A549 (cell line): ENCODE results near the gene TFE3.

Experiments used
- CBX8 ChIP-seq: fragments of 200-600 bp; sonication (generic); IDR thresholded peaks from 2 replicates; pipeline ENCODE4 v1.6.1; 2016
- EP300 ChIP-seq, 2 experiments: fragments of >200 bp; sonication (Bioruptor Twin); formaldehyde crosslinking; IDR thresholded peaks; 2 replicates in 1 of 2; 3 replicates in 1 of 2; pipeline ENCODE4 v1.6.1; 2016 to 2017
- HEYL ChIP-seq: fragments of 250-450 bp; sonication (Bioruptor Pico); IDR thresholded peaks from 2 replicates; pipeline ENCODE4 v1.8.0; 2021; ENCODE audit warnings: mild to moderate bottlenecking, moderate library complexity
- MAZ ChIP-seq: fragments of 150-350 bp; IDR thresholded peaks from 2 replicates; pipeline ENCODE4 v1.6.1; 2014; ENCODE audit warnings: antibody characterized with exemption, low read depth, low read length, borderline replicate concordance
- POLR2A ChIP-seq: IDR thresholded peaks from 2 replicates; pipeline ENCODE4 v1.6.1; 2012; ENCODE audit warnings: mild to moderate bottlenecking, low read length
- POLR2AphosphoS2 ChIP-seq: conservative IDR thresholded peaks from 2 replicates; pipeline ENCODE4 v1.6.1; 2012; ENCODE audit warnings: low read length, improper control_type of control experiment, inconsistent platforms
- RAD21 ChIP-seq, 2 experiments: fragments of >200 bp in 1 of 2; sonication (Bioruptor Twin) in 1 of 2; formaldehyde crosslinking in 1 of 2; IDR thresholded peaks in 1 of 2; conservative IDR thresholded peaks in 1 of 2; 2 replicates in 1 of 2; 3 replicates in 1 of 2; pipeline ENCODE4 v1.6.1; 2012 to 2018; ENCODE audit warnings: inconsistent platforms in 1 of 2
- RFX5 ChIP-seq: fragments of 450-650 bp; IDR thresholded peaks from 2 replicates; pipeline ENCODE4 v1.7.1; 2014; ENCODE audit warnings: antibody characterized with exemption, mild to moderate bottlenecking, moderate library complexity
- TF ChIP-seq, protein P1 (sequence below): fragments of >200 bp; sonication (Bioruptor Twin); formaldehyde crosslinking; IDR thresholded peaks from 3 replicates; pipeline ENCODE4 v1.5.1; 2016
- TF ChIP-seq, protein P2 (sequence below): fragments of 200-600 bp; sonication (generic); IDR thresholded peaks from 2 replicates; pipeline ENCODE4 v1.6.1; 2016; ENCODE audit warnings: antibody characterized with exemption, mild to moderate bottlenecking, moderate library complexity
- TF ChIP-seq, protein P3 (sequence below): IDR thresholded peaks from 2 replicates; pipeline ENCODE4 v1.6.1; 2012

DNA sequence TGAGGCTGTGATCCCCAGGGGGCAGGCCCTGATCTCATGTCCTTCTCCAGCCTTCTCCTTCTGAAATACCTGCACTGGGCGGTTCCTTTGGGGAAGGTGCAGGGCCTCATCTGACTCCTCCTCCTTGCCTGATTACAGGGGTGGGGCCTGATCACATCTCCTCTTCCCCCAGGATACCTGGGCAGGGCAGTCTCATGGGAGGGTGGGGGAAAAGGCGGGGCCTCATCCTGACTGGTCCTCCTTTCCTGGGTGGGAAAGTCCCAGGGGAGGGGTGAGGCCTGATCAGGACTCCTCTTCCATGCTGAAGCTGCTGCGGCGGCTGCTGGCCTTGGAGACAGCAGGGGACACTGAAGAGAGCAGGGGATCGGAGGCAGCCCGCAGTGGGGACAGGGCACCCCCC lies 13.3 kb downstream of the TFE3 start:
- TF ChIP-seq, protein P1, sequence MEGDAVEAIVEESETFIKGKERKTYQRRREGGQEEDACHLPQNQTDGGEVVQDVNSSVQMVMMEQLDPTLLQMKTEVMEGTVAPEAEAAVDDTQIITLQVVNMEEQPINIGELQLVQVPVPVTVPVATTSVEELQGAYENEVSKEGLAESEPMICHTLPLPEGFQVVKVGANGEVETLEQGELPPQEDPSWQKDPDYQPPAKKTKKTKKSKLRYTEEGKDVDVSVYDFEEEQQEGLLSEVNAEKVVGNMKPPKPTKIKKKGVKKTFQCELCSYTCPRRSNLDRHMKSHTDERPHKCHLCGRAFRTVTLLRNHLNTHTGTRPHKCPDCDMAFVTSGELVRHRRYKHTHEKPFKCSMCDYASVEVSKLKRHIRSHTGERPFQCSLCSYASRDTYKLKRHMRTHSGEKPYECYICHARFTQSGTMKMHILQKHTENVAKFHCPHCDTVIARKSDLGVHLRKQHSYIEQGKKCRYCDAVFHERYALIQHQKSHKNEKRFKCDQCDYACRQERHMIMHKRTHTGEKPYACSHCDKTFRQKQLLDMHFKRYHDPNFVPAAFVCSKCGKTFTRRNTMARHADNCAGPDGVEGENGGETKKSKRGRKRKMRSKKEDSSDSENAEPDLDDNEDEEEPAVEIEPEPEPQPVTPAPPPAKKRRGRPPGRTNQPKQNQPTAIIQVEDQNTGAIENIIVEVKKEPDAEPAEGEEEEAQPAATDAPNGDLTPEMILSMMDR: no peak
- no peak for TF ChIP-seq POLR2A
- no peak for TF ChIP-seq RAD21 (conservative IDR thresholded peaks at IDR 0.05 in 1 of 2, IDR thresholded peaks at IDR 0.05 in 1 of 2)
- no peak for TF ChIP-seq MAZ
- no peak for TF ChIP-seq HEYL (CRISPR knock-in tag)
- TF ChIP-seq, protein P2, sequence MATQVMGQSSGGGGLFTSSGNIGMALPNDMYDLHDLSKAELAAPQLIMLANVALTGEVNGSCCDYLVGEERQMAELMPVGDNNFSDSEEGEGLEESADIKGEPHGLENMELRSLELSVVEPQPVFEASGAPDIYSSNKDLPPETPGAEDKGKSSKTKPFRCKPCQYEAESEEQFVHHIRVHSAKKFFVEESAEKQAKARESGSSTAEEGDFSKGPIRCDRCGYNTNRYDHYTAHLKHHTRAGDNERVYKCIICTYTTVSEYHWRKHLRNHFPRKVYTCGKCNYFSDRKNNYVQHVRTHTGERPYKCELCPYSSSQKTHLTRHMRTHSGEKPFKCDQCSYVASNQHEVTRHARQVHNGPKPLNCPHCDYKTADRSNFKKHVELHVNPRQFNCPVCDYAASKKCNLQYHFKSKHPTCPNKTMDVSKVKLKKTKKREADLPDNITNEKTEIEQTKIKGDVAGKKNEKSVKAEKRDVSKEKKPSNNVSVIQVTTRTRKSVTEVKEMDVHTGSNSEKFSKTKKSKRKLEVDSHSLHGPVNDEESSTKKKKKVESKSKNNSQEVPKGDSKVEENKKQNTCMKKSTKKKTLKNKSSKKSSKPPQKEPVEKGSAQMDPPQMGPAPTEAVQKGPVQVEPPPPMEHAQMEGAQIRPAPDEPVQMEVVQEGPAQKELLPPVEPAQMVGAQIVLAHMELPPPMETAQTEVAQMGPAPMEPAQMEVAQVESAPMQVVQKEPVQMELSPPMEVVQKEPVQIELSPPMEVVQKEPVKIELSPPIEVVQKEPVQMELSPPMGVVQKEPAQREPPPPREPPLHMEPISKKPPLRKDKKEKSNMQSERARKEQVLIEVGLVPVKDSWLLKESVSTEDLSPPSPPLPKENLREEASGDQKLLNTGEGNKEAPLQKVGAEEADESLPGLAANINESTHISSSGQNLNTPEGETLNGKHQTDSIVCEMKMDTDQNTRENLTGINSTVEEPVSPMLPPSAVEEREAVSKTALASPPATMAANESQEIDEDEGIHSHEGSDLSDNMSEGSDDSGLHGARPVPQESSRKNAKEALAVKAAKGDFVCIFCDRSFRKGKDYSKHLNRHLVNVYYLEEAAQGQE: no peak
- TF ChIP-seq EP300 (IDR thresholded peaks at IDR 0.05): no peak
- TF ChIP-seq CBX8: no peak
- no peak for TF ChIP-seq RFX5
- TF ChIP-seq, protein P3, sequence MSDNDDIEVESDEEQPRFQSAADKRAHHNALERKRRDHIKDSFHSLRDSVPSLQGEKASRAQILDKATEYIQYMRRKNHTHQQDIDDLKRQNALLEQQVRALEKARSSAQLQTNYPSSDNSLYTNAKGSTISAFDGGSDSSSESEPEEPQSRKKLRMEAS: no peak
- TF ChIP-seq POLR2AphosphoS2: no peak
